AG10803 (cell line): Measurements from ENCODE around the gene FUT9.

Source experiments
- DNase-seq: peaks from one replicate; pipeline ENCODE4 v3.0.0; 2010; ENCODE audit warnings: low read depth
- H3K4me3 ChIP-seq: 2 replicates; pipeline ENCODE4 v1.5.1; 2011; ENCODE audit warnings: mild to moderate bottlenecking, low read length, control low read depth
- TF ChIP-seq, protein P1 (sequence below): conservative IDR thresholded peaks from 2 replicates; pipeline ENCODE4 v1.5.1; 2011; ENCODE audit warnings: mild to moderate bottlenecking, low read length, control low read depth, inconsistent platforms

FUT9 gene

DNA sequence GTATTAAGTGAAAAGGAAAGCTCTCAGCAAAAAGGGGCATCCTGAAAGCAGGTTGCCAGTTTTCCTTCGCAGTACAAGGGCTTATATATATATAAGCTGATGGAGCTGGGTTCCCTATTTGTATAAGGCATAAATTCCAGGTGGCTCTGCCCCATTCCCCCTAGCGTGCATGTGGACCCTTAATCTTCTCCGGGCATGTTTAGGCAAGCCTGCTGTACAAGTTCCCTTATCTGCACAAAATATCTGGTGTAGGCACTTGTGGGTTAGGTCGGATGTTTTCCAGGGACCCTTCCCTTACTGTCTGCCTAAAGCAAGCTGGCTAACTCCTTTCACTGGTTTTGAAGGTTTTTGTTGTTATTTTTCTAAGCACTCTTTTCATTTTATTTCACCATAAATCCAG, 140.7 kb downstream of the FUT9 start:
- TF ChIP-seq, protein P1, sequence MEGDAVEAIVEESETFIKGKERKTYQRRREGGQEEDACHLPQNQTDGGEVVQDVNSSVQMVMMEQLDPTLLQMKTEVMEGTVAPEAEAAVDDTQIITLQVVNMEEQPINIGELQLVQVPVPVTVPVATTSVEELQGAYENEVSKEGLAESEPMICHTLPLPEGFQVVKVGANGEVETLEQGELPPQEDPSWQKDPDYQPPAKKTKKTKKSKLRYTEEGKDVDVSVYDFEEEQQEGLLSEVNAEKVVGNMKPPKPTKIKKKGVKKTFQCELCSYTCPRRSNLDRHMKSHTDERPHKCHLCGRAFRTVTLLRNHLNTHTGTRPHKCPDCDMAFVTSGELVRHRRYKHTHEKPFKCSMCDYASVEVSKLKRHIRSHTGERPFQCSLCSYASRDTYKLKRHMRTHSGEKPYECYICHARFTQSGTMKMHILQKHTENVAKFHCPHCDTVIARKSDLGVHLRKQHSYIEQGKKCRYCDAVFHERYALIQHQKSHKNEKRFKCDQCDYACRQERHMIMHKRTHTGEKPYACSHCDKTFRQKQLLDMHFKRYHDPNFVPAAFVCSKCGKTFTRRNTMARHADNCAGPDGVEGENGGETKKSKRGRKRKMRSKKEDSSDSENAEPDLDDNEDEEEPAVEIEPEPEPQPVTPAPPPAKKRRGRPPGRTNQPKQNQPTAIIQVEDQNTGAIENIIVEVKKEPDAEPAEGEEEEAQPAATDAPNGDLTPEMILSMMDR, result no peak
- DNase-seq, result no peak
- no peak overlapping the region for H3K4me3 ChIP-seq

DNA sequence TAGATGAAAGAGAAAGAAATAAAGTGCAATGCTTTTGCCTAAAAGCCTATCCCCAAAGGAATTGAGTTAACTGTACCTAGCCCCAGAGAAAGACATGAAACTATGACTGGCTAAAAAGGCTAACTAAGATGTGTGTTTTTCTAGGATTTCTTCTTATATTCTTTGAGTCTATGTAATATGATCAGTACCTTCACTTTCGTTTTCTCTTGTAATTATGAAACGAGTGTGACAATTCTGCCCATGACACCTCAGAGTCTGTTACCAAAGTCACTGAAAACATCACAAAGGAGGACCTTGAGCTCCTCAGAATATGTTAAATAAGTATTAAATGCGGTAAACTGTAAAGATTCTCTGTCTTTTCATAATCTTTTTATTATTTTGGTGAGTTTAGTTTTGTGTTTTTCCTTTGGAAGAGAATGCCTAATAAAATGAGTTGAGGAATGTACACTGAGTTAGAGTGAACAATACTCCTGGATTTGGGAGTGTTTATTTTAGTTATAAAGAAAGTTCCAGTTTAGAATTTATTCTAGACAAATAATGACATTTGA, 141.3 kb downstream of the FUT9 start:
- H3K4me3 ChIP-seq, result no peak overlapping the region
- DNase-seq, result no peak
- TF ChIP-seq, protein P1, result no peak

DNA sequence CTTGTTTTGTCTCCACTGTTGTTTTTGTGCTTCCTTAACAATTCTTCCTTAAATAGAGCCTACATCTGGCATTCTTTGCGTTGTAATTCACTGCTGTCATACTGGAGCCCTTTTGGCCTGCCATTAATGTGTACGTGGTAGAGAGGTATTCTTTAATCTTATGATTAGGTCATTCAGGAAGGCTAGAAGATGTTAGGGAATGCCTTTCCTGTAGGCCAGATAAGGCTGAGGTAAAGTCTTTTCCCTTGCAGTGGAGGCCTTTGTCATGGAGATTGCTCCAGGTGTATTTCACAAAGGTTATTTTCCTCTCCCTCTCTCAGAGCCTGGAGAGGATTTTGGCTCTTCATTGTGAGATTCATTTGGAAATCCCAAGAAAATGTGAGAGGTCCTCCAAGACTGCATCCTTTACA, 146.9 kb downstream of the FUT9 start:
- no peak overlapping the region for H3K4me3 ChIP-seq
- TF ChIP-seq, protein P1, result no peak
- no peak for DNase-seq

DNA sequence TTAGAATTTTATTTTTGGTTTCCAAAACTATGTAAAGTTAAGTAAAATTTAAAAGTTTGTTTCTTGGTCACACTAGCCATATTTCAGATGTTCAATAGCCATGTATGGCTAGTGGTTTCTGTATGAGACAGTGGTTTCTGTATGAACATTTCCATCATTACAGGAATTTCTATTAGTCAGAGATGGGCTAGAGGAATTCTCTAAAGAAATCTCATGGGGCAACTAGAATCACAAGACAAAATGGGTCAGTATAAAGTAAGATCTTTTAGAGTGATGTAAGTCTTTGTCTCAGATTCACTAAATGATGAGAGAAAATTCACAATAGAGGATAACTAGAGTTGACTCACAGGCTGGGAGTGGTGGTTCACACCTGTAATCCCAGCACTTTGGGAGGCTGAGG, 149.0 kb downstream of the FUT9 start:
- no peak overlapping the region for H3K4me3 ChIP-seq
- TF ChIP-seq, protein P1, result no peak
- no peak for DNase-seq

DNA sequence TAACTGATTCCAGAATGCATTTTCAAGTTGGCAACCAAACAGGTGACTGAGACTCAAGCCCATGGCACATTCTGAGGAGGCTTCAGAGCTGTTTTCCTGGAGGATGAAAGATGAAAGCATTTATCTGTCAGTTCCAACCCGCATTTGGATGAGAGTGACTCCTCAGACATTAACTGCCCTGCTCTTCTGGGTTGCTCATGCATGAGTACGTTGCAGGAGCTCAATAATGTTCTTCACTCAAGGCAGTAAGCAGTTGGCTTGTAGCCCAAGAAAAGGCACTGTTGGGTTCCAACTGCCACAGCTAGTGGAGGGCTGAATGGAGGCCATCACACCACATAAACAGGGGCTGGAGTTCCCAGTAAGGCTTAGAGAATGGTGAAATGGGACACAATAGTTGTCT, 155.3 kb downstream of the FUT9 start:
- DNase-seq, result no peak
- TF ChIP-seq, protein P1, result no peak
- no peak overlapping the region for H3K4me3 ChIP-seq

DNA sequence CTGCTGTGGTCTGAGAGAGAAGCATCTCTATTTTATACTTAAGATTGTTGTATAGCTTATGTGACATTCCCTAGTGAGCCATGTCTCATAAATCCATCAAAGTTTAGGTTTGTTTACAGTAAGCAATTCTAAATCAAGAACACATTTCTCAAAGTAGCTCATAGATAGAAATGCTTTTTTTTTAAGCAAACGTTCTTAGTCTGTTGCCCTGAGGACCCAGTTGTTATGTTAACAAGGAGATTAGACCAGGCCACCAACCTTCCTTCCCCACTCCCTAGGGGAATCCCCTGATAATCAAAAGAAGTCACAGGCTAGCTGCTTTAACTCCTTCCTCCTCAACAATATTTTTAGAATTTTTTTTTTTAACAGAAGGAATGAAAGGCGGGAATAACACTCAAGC, 169.0 kb downstream of the FUT9 start:
- H3K4me3 ChIP-seq, result no peak overlapping the region
- no peak for DNase-seq
- TF ChIP-seq, protein P1, result no peak

DNA sequence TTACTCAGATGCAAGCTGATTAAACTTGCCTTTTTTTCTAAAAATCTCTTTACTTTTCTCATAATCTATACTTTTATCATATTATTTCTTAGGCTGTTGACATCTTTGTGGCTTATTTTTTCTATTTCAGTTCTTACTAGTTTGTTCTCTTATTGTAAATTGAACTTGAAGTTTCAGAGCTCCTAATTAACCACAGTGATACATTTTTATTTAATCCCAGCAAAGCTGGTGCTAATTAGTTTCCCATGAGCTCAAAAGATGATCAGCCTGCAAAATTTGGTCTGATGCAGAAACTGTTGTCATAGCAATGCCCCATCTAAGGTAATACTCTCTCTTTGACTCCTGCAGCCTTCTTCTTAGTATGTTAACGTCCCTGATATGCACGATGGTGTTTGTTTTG, 170.3 kb downstream of the FUT9 start:
- H3K4me3 ChIP-seq, result no peak overlapping the region
- no peak for DNase-seq
- TF ChIP-seq, protein P1, result no peak
